Caco-2 (cell line): ENCODE results near the gene LYRM9. TPM values are rescaled to one million over a fixed set of nuclear protein-coding genes. Genes with fewer than 3 reads are reported as not detected.

ENCODE experiments used
- BruUV-seq: library from RNA; stranded (reverse); fragments of 400-500 nt; replicated peaks from 2 replicates; lab custom pipeline; 2021; lab: Mats Ljungman, UMichigan
- CTCF ChIA-PET: fragments of 300-600 bp; sonication (Branson Sonifier 250); formaldehyde crosslinking; loops from one replicate; lab custom pipeline; 2022; ENCODE audit warnings: antibody characterized with exemption; lab: Charles Lee
- POLR2A ChIA-PET: fragments of 300-600 bp; sonication (Branson Sonifier 250); formaldehyde crosslinking; loops from one replicate; lab custom pipeline; 2022; ENCODE audit warnings: antibody characterized with exemption; lab: Charles Lee
- DNase-seq, 2 experiments: peaks; one replicate each; pipeline versions ENCODE4 v3.0.0 to v3.0.0-alpha.2; 2020 to 2022
- H3K27me3 ChIP-seq: replicated peaks from 2 replicates; pipeline ENCODE4 v1.6.0; 2011; ENCODE audit warnings: low read length; ENCODE audit not compliant: control insufficient read depth, insufficient read depth
- H3K36me3 ChIP-seq: 2 replicates; pipeline ENCODE4 v1.5.1; 2011; ENCODE audit warnings: low read length; ENCODE audit not compliant: control insufficient read depth, insufficient read depth
- H3K4me1 ChIP-seq: fragments of 250-450 bp; sonication (Bioruptor Pico); 2 replicates; pipeline ENCODE4 v1.5.1; 2020; ENCODE audit warnings: mild to moderate bottlenecking
- H3K4me3 ChIP-seq: 2 replicates; pipeline ENCODE4 v1.5.1; 2011; ENCODE audit warnings: low read depth, mild to moderate bottlenecking, control low read depth, low read length
- H3K9me3 ChIP-seq: fragments of 250-450 bp; sonication (Bioruptor Pico); 2 replicates; pipeline ENCODE4 v1.5.1; 2020; ENCODE audit warnings: mild to moderate bottlenecking, moderate library complexity
- H3K27ac Mint-ChIP-seq: one replicate; pipeline ENCODE4 v1.8.0; 2022; ENCODE audit warnings: mixed read lengths; ENCODE audit not compliant: unreplicated experiment
- H3K27me3 Mint-ChIP-seq: one replicate; pipeline ENCODE4 v1.8.0; 2022; ENCODE audit warnings: mixed read lengths; ENCODE audit not compliant: insufficient read depth, unreplicated experiment
- H3K36me3 Mint-ChIP-seq: one replicate; pipeline ENCODE4 v1.8.0; 2022; ENCODE audit warnings: mild to moderate bottlenecking, mixed read lengths; ENCODE audit not compliant: insufficient read depth, unreplicated experiment
- H3K4me1 Mint-ChIP-seq: one replicate; pipeline ENCODE4 v1.8.0; 2022; ENCODE audit warnings: low read depth, mixed read lengths; ENCODE audit not compliant: unreplicated experiment
- H3K4me3 Mint-ChIP-seq: one replicate; pipeline ENCODE4 v1.8.0; 2022; ENCODE audit warnings: mild to moderate bottlenecking, moderate library complexity, mixed read lengths; ENCODE audit not compliant: unreplicated experiment
- H3K9me3 Mint-ChIP-seq: one replicate; pipeline ENCODE4 v1.8.0; 2022; ENCODE audit warnings: mixed read lengths; ENCODE audit not compliant: unreplicated experiment
- intact Hi-C: fragments of 100-400 bp; cut with micrococcal nuclease; formaldehyde crosslinking; loops from one replicate; pipeline ENCODE4 v1.10.0; 2022; ENCODE audit not compliant: unreplicated experiment
- total RNA-seq: library from RNA; stranded (reverse); gene quantifications from 2 replicates; pipeline ENCODE4 v1.2.3, GENCODE V29; 2022
- TF ChIP-seq, protein P1 (sequence below), 2 experiments: fragments of 200-600 bp in 1 of 2; IDR thresholded peaks; 1 replicate in 1 of 2; 2 replicates in 1 of 2; pipeline versions ENCODE4 v1.5.1 to v1.8.0; 2011 to 2022; ENCODE audit warnings: antibody characterized with exemption in 1 of 2, control low read depth in 1 of 2, inconsistent platforms in 1 of 2, low read depth in 1 of 2, low read length in 1 of 2, mild to moderate bottlenecking in 1 of 2, moderate library complexity in 1 of 2; ENCODE audit not compliant: insufficient read depth in 1 of 2, severe bottlenecking in 1 of 2, unreplicated experiment in 1 of 2

The LYRM9 gene
- total RNA-seq, 1 experiment from 2014 or later: 29.1 TPM

GRCh38 chr17:27906623-27907022 is 13.5 kb upstream of the LYRM9 start:
- POLR2A ChIA-PET: no interaction called here
- Mint-ChIP-seq H3K9me3 (peaks cover 6% of the 10 kb centered on the region), H3K4me3 (no peak overlapping the region), H3K4me1 (no peaks in the 10 kb centered on the region), H3K27me3 (no peaks in the 10 kb centered on the region), H3K36me3 (no peaks in the 10 kb centered on the region), H3K27ac (no peak overlapping the region)
- TF ChIP-seq, protein P1, sequence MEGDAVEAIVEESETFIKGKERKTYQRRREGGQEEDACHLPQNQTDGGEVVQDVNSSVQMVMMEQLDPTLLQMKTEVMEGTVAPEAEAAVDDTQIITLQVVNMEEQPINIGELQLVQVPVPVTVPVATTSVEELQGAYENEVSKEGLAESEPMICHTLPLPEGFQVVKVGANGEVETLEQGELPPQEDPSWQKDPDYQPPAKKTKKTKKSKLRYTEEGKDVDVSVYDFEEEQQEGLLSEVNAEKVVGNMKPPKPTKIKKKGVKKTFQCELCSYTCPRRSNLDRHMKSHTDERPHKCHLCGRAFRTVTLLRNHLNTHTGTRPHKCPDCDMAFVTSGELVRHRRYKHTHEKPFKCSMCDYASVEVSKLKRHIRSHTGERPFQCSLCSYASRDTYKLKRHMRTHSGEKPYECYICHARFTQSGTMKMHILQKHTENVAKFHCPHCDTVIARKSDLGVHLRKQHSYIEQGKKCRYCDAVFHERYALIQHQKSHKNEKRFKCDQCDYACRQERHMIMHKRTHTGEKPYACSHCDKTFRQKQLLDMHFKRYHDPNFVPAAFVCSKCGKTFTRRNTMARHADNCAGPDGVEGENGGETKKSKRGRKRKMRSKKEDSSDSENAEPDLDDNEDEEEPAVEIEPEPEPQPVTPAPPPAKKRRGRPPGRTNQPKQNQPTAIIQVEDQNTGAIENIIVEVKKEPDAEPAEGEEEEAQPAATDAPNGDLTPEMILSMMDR (IDR thresholded peaks at IDR 0.05; ENCODE audit: insufficient read depth in 1 of 2, low read depth in 1 of 2, low read length in 1 of 2, severe bottlenecking in 1 of 2, unreplicated experiment in 1 of 2): no peak
- H3K4me1 ChIP-seq: 0 out of 2 replicates have a peak, but pooled peaks cover 8% of the 10 kb centered on the region
- BruUV-seq: no TSS peak
- no peaks in the 10 kb centered on the region for H3K36me3 ChIP-seq
- intact Hi-C loops: no loop called here
- no peaks in the 10 kb centered on the region for H3K27me3 ChIP-seq
- no peak overlapping the region for H3K4me3 ChIP-seq
- DNase-seq: peak in 1 of 2 experiments; percentile 26
- no peaks in the 10 kb centered on the region; the same call in 1 of the 2 replicates for H3K9me3 ChIP-seq
- CTCF ChIA-PET: interaction anchor here (0.7 kb wide), 1 partner anchor 21 kb away, joined by 3 read pairs; no protein-coding TSS in a partner anchor

- intact Hi-C loops: no loop called here
These were observed 13.0 kb upstream of the LYRM9 start for GRCh38 chr17:27906226-27906580.

GRCh38 chr17:27905447-27906225 is 12.5 kb upstream of the LYRM9 start:
- Mint-ChIP-seq H3K36me3 (no peaks in the 10 kb centered on the region), H3K9me3 (peaks cover 6% of the 10 kb centered on the region), H3K27me3 (no peaks in the 10 kb centered on the region), H3K4me1 (no peaks in the 10 kb centered on the region), H3K27ac (no peak overlapping the region), H3K4me3 (no peak overlapping the region)
- H3K4me3 ChIP-seq: no peak overlapping the region
- intact Hi-C loops: no loop called here
- TF ChIP-seq, protein P1 (IDR thresholded peaks at IDR 0.05; ENCODE audit: insufficient read depth in 1 of 2, low read depth in 1 of 2, low read length in 1 of 2, severe bottlenecking in 1 of 2, unreplicated experiment in 1 of 2): no peak
- no TSS peak for BruUV-seq
- H3K4me1 ChIP-seq: 0 out of 2 replicates have a peak, but pooled peaks cover 8% of the 10 kb centered on the region
- peak in 1 of 2 experiments; percentile 41 for DNase-seq
- H3K9me3 ChIP-seq: no peaks in the 10 kb centered on the region; the same call in 1 of the 2 replicates
- no peaks in the 10 kb centered on the region for H3K27me3 ChIP-seq
- POLR2A ChIA-PET: no interaction called here
- CTCF ChIA-PET: no interaction called here
- H3K36me3 ChIP-seq: no peaks in the 10 kb centered on the region

More at GRCh38 chr17:27906226-27906580, 13.0 kb upstream of the LYRM9 start:
- Mint-ChIP-seq H3K27me3 (no peaks in the 10 kb centered on the region), H3K4me1 (no peaks in the 10 kb centered on the region), H3K36me3 (no peaks in the 10 kb centered on the region), H3K4me3 (no peak overlapping the region), H3K27ac (no peak overlapping the region), H3K9me3 (peaks cover 6% of the 10 kb centered on the region)
- Histone ChIP-seq H3K4me3 (no peak overlapping the region), H3K27me3 (no peaks in the 10 kb centered on the region), H3K9me3 (no peaks in the 10 kb centered on the region; the same call in 1 of the 2 replicates), H3K36me3 (no peaks in the 10 kb centered on the region), H3K4me1 (0 out of 2 replicates have a peak, but pooled peaks cover 8% of the 10 kb centered on the region)
- CTCF ChIA-PET: interaction anchor here (0.7 kb wide), 1 partner anchor 22 kb away, joined by 3 read pairs; no protein-coding TSS in a partner anchor
- DNase-seq: no peak
- BruUV-seq: no TSS peak
- TF ChIP-seq, protein P1 (IDR thresholded peaks at IDR 0.05; ENCODE audit: insufficient read depth in 1 of 2, low read depth in 1 of 2, low read length in 1 of 2, severe bottlenecking in 1 of 2, unreplicated experiment in 1 of 2): no peak
- POLR2A ChIA-PET: no interaction called here
